Raji (cell line): ENCODE measurements around the gene BRCC3.

Source experiments
- POLR2A ChIP-seq: IDR thresholded peaks from 2 replicates; pipeline ENCODE4 v1.6.1; 2011; ENCODE audit warnings: low read depth, low read length, control low read depth; ENCODE audit not compliant: insufficient read depth

Gene BRCC3

GRCh38 chrX:155070975-155071693 lies at the start of gene BRCC3, which contains the start of the genes CMC4 and MTCP1:
TSS of gene BRCC3 (plus strand) at chrX:155071508. CDS start at chrX:155071528, 20 bp downstream.
TSS of gene CMC4 (minus strand) at chrX:155071136. CDS start at chrX:155064023, 7,113 bp downstream.
TSS of gene MTCP1 (minus strand) at chrX:155071136. CDS start at chrX:155066010, 5,126 bp downstream.
- TF ChIP-seq POLR2A, result peak; percentile 91

GRCh38 chrX:155022585-155022984 lies 48.7 kb upstream of the BRCC3 start, which contains the start of gene F8:
TSS of gene F8 (minus strand) at chrX:155022723. CDS start at chrX:155022552, 171 bp downstream.
- no peak for TF ChIP-seq POLR2A

GRCh38 chrX:155023907-155024833 lies 47.1 kb upstream of the BRCC3 start:
- no peak for TF ChIP-seq POLR2A

- no peak; the same call in 1 of the 2 replicates for TF ChIP-seq POLR2A
Measured at GRCh38 chrX:155026420-155026726, 44.9 kb upstream of the BRCC3 start.

- TF ChIP-seq POLR2A, result peak; percentile 71
Measured at GRCh38 chrX:155026727-155027508, 44.4 kb upstream of the BRCC3 start, which contains the start of gene FUNDC2. TSS of gene FUNDC2 (plus strand) at chrX:155026844. CDS start at chrX:155026939, 95 bp downstream.

GRCh38 chrX:155027509-155028066 lies 43.7 kb upstream of the BRCC3 start:
- no peak for TF ChIP-seq POLR2A

GRCh38 chrX:155028129-155028528 lies 43.2 kb upstream of the BRCC3 start:
- 0 out of 2 replicates have a peak, but pooled peaks have one; percentile 11 for TF ChIP-seq POLR2A

- TF ChIP-seq POLR2A, result no peak
Measured at GRCh38 chrX:155028877-155029291, 42.4 kb upstream of the BRCC3 start.

- TF ChIP-seq POLR2A, result no peak
Measured at GRCh38 chrX:155031657-155032056, 39.7 kb upstream of the BRCC3 start.

GRCh38 chrX:155035688-155036087 lies 35.6 kb upstream of the BRCC3 start:
- no peak for TF ChIP-seq POLR2A

GRCh38 chrX:155046129-155046810 lies 25.0 kb upstream of the BRCC3 start:
- no peak for TF ChIP-seq POLR2A

- no peak for TF ChIP-seq POLR2A
Measured at GRCh38 chrX:155046811-155047528, 24.3 kb upstream of the BRCC3 start.

- no peak for TF ChIP-seq POLR2A
Measured at GRCh38 chrX:155048977-155049619, 22.2 kb upstream of the BRCC3 start.
